Mucosa of rectum (tissue), 2 donors: ENCODE measurements around the gene GRWD1.

Source experiments
- H3K27ac ChIP-seq, 2 donors: one replicate each; pipeline ENCODE4 v1.7.0; 2013; ENCODE audit warnings: inconsistent platforms in 2 of 2, low read depth in 2 of 2, low read length in 2 of 2
- H3K27me3 ChIP-seq, 2 donors: one replicate each; pipeline ENCODE4 v1.7.0; 2013; ENCODE audit warnings: low read length in 2 of 2; ENCODE audit not compliant: control insufficient read depth in 2 of 2, insufficient read depth in 2 of 2
- H3K36me3 ChIP-seq, 2 donors: one replicate each; pipeline ENCODE4 v1.7.0; 2013; ENCODE audit warnings: low read length in 2 of 2; ENCODE audit not compliant: control insufficient read depth in 2 of 2, insufficient read depth in 2 of 2
- H3K4me1 ChIP-seq, 2 donors: one replicate each; pipeline ENCODE4 v1.7.0; 2013; ENCODE audit warnings: low read length in 2 of 2, mild to moderate bottlenecking in 1 of 2; ENCODE audit not compliant: control insufficient read depth in 2 of 2, insufficient read depth in 2 of 2
- H3K4me3 ChIP-seq, 2 donors: one replicate each; pipeline ENCODE4 v1.7.0; 2013; ENCODE audit warnings: low read length in 2 of 2
- H3K9ac ChIP-seq, 2 donors: one replicate each; pipeline ENCODE4 v1.7.0; 2013; ENCODE audit warnings: low read length in 2 of 2, low read depth in 1 of 2, mild to moderate bottlenecking in 1 of 2
- H3K9me3 ChIP-seq, 2 donors: one replicate each; pipeline ENCODE4 v1.7.0; 2013; ENCODE audit warnings: low read length in 2 of 2; ENCODE audit not compliant: control insufficient read depth in 2 of 2
- donor health status: healthy.
- donor health status: Normal muscosa, but diverticular disease.

GRWD1 gene

GRCh38 chr19:48492925-48493717 is 47.3 kb downstream of the GRWD1 start:
- H3K27ac ChIP-seq: peak overlapping the region; percentile 70 to 83

GRCh38 chr19:48493718-48494401 is 48.1 kb downstream of the GRWD1 start:
- H3K9ac ChIP-seq: peak overlapping the region; percentile 57 to 72
- peaks cover 0 to 11% of the 10 kb centered on the region in 2 donors for H3K27me3 ChIP-seq

More at GRCh38 chr19:48492925-48493717, 47.3 kb downstream of the GRWD1 start:
- peaks cover 0 to 10% of the 10 kb centered on the region in 2 donors for H3K27me3 ChIP-seq
- H3K36me3 ChIP-seq: no peaks in the 10 kb centered on the region
- no peaks in the 10 kb centered on the region for H3K9me3 ChIP-seq
- H3K4me1 ChIP-seq: peaks cover 6 to 17% of the 10 kb centered on the region in 2 donors
- peak overlapping the region in 1 of 2 donors; percentile 54 for H3K9ac ChIP-seq
- peak overlapping the region; percentile 65 to 74 for H3K4me3 ChIP-seq

DNA sequence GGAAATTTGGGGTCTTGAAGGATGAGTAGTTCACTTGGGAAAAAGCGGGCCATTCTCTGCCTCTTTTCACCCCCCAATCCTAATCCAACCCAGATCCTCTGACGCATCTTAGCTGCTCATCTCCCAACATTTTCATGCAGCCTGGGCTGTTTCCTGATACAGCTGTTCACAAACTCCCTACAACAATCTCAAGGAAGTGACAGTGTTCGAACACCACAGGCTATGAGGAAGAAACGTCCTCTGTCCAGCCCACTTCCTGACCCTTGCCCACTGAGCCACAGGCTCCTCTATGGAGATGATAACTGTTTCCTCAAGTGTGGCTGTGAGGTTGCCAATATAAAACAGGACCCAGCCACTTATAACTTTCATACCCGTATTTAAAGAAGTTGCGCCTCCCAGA is 49.6 kb downstream of the GRWD1 start:
- Histone ChIP-seq H3K9ac (peak overlapping the region in 1 of 2 donors; percentile 17), H3K27ac (no peak overlapping the region), H3K36me3 (no peaks in the 10 kb centered on the region), H3K4me1 (peaks cover 3 to 13% of the 10 kb centered on the region in 2 donors), H3K4me3 (no peak overlapping the region), H3K27me3 (peaks cover 1 to 13% of the 10 kb centered on the region in 2 donors), H3K9me3 (no peaks in the 10 kb centered on the region)

More at GRCh38 chr19:48493718-48494401, 48.1 kb downstream of the GRWD1 start:
- peaks cover 3 to 13% of the 10 kb centered on the region in 2 donors for H3K4me1 ChIP-seq
- H3K4me3 ChIP-seq: peak overlapping the region; percentile 65 to 74
- peak overlapping the region; percentile 26 to 71 for H3K27ac ChIP-seq
- H3K36me3 ChIP-seq: no peaks in the 10 kb centered on the region
- no peaks in the 10 kb centered on the region for H3K9me3 ChIP-seq

DNA sequence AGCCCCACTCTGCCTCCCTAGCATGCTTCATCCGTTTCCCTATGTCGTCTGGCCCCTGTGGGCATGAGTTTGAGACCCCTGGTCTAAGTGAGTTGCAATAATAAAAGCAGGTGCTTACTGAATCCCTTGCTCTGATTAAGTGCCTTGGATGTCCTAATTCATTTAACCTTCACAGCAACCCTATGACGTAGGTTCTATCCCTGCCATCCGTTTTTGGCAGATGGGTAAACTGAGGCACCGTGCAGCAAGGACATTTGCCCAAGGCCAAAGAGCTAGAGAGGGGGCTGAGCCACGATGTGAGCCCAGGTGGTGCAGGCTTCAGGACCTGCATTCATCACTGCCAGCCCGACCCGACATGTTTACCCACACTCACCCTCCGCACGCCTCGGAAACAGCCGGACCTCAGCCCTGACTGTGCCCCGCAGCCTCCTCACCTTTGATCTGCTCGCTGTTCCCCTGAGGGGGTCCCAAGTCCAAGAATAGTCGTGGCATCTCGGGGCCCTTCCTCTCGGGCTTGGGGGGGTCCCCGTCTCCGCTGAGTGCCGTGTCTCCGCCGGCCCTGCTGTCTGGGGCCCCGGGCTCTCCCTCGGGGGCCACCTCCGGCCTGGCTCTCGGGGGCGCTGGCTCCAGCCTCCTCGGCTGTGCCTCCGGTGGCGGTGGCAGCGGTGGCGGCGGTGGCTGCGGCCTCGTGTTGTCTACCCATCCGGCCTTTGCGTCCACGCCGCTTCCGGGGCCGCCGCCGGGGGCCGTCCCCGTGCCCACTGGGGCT is 51.4 kb downstream of the GRWD1 start:
- Histone ChIP-seq H3K27ac (no peak overlapping the region), H3K9me3 (no peaks in the 10 kb centered on the region), H3K4me3 (no peak overlapping the region), H3K27me3 (peaks cover 4 to 24% of the 10 kb centered on the region in 2 donors), H3K9ac (no peak overlapping the region), H3K4me1 (peaks cover 3 to 16% of the 10 kb centered on the region in 2 donors), H3K36me3 (no peaks in the 10 kb centered on the region)

DNA sequence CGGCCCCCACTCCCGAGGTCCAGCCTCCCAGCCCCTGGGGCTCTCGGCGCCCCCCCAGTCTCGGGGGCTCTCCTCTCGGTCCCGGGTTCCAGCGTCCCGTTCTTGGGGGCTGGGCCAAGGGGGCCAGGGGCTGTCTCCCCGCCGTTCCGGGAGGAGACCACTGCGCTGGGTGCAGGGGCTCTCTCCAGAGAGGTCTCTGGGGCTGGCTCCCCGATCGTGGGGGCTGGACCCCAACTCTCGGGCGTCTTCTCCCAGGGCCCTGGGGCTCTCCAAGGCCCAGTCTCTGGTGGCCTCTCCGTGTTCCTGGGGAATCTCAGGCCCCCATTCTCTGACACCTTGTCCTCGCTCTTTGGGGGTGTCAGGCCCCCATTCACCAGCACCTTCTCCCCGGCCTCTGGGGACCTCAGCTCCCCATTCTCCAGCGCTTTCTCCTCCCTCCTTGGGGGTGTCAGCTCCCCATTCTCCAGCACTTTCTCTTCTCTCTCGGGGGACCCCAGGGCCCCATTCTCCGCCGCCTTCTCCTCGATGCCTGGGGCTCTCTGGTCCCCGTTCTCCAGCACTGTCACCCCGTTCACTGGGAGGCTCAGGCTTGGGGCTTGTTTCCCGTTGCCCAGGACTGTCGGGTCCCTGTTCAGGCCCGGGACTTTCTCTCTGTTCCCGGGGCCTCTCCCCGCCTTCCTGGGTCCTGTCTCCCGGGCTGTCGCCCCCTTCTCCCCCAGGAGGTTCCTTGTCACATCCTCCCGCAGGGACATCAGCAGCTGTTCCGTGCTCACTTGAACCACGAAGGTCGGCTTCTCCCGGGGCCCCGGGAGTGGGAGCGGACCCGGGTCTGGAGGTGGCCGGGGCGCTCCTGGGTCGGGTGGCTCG is 52.2 kb downstream of the GRWD1 start:
- peaks cover 3 to 11% of the 10 kb centered on the region in 2 donors for H3K4me1 ChIP-seq
- H3K27me3 ChIP-seq: peaks cover 4 to 27% of the 10 kb centered on the region in 2 donors
- no peak overlapping the region for H3K9ac ChIP-seq
- no peaks in the 10 kb centered on the region for H3K9me3 ChIP-seq
- no peak overlapping the region for H3K27ac ChIP-seq
- no peak overlapping the region for H3K4me3 ChIP-seq
- no peaks in the 10 kb centered on the region for H3K36me3 ChIP-seq

- peaks cover 4 to 27% of the 10 kb centered on the region in 2 donors for H3K27me3 ChIP-seq
- no peak overlapping the region for H3K4me3 ChIP-seq
- no peak overlapping the region for H3K9ac ChIP-seq
- H3K9me3 ChIP-seq: no peaks in the 10 kb centered on the region
- no peak overlapping the region for H3K27ac ChIP-seq
- H3K4me1 ChIP-seq: peaks cover 3 to 11% of the 10 kb centered on the region in 2 donors
- H3K36me3 ChIP-seq: no peaks in the 10 kb centered on the region
Measured at GRCh38 chr19:48498595-48499311, 53.0 kb downstream of the GRWD1 start.

GRCh38 chr19:48499316-48500090 is 53.7 kb downstream of the GRWD1 start:
- Histone ChIP-seq H3K36me3 (no peaks in the 10 kb centered on the region), H3K9ac (no peak overlapping the region), H3K27ac (no peak overlapping the region), H3K27me3 (peaks cover 4 to 24% of the 10 kb centered on the region in 2 donors), H3K9me3 (no peaks in the 10 kb centered on the region), H3K4me3 (no peak overlapping the region), H3K4me1 (peaks cover 0 to 6% of the 10 kb centered on the region in 2 donors)

GRCh38 chr19:48500830-48501493 is 55.2 kb downstream of the GRWD1 start:
- Histone ChIP-seq H3K9me3 (no peaks in the 10 kb centered on the region), H3K4me3 (peak overlapping the region in 1 of 2 donors; percentile 57), H3K36me3 (no peaks in the 10 kb centered on the region), H3K9ac (peak overlapping the region in 1 of 2 donors; percentile 41), H3K27ac (no peak overlapping the region), H3K4me1 (peaks cover 0 to 3% of the 10 kb centered on the region in 2 donors), H3K27me3 (peaks cover 4 to 24% of the 10 kb centered on the region in 2 donors)
